CD4-positive, alpha-beta T cell treated with Interleukin-2 at 100 ng/mL for 4 hours (primary cell): Measurements from ENCODE around the gene DR1.

Experiments
- DNase-seq: peaks from one replicate; pipeline ENCODE4 v3.0.0-alpha.2; 2020; ENCODE audit warnings: low spot score

Gene DR1

DNA sequence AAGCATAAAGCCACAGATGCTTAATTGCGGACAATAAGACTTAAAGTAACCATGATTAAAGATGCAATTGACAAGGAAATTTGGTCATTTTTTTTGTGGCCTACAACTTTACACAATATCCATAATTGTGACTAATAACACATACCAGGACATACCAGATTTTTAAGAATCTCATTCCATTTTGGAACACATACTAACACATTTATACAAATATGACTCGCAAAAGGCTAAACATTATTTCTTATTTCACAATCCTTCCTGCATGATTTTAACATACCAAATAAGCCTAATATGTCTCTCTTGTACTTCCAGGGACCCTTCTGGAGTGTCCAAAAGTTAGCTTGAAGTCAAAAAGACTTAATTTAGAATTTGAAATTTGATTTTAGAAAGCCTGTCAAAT is 48.8 kb downstream of the DR1 start:
- no peak for DNase-seq

- DNase-seq: no peak
Observed at GRCh38 chr1:93395195-93395594, 49.5 kb downstream of the DR1 start.

DNA sequence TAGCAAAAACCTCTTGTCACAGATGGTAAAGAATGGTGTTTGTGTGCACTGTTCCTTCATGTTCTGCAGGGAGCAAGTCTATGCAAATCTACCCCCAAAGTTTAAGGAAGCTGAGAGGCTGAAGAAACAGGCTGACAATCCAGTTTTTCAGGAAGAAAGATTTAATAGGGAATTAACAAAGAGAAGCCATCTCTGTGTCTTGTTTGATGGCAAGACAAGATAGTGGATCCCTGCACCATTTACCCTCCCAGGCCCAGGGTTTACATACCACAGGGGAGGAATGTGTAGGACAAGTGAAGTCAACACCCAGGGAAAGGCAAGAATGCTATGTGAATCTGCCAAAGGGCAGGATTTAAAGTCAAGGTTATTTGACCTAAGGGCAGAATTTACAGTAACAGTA is 54.1 kb downstream of the DR1 start:
- DNase-seq: no peak

DNA sequence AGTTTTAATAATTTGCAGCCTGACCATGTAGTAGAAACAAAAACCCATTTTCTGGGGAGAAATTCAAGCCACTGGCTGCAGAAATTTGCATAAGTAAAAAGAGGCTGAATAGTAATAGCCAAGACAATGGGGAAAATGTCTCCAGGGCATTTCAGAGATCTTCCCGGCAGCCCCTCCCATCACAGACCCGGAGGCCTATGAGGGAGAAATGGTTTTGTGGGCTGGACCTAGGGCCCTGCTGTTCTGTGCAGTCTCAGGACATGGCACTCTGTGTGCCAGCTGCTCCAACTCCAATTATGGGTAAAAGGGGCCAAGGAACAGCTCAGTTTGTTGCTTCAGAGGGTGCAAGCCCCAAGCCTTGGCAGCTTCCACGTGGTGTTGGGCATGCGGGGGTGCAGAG is 62.5 kb downstream of the DR1 start:
- no peak for DNase-seq

DNA sequence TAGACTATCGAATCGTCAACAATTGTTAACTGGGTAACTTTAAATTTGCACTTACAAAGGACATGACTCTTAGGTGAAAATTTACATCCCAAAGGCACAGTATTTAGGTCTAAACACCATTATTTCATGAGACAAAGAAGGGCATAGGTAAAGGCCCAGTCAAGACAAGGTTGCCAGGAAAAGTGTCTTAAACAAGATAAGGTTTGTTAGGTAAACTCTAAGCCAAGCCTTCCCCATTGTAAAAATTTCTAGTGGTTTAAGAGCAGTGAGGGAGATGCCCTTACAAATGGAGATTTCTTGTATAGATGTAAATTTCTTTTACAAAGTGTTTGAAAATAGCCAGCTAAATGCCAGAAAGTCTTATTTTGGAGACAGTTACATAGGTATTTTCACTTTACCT is 65.3 kb downstream of the DR1 start:
- no peak for DNase-seq

DNA sequence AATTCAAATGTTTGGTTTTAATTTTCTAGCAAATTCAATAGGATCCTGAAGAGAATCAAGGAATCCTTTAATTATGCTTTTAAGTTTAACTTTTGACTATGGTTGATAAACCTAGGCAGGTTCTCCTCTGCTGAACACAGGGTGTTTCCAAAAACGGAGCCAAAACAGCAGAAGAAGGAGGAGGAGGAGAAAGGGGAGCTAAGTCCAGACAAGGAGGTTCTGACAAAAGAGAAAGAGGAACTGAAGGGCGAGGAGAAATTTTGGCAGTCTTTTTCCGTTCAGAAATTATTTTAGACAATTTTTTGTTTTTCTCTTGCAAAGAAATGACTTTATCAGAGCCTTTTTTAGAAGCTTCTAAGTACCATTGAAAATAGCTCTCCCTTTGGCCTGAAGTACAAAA is 69.0 kb downstream of the DR1 start:
- DNase-seq: no peak

DNA sequence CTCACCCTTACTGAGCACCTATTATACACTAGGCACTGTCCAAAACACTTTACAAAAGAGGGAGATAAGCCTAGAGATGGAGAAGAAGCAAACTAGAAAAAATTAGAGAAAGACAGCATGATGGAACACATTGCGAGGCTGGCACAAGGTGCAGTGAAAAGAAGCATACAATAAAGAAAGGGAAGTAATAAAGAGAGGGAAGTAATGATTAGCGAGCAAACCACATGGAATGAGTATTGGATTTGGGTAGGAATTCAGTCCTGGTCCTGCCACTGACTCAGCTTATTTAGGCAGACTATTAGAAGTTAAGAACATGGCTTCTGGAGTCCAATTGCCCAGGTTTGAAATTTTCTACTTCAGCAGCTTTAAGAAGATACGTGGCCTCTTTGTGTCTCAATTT is 69.6 kb downstream of the DR1 start:
- no peak for DNase-seq

GRCh38 chr1:93416183-93416582 is 70.5 kb downstream of the DR1 start:
- no peak for DNase-seq
